ENCODE results near the gene SSBP4.

The SSBP4 gene

DNA sequence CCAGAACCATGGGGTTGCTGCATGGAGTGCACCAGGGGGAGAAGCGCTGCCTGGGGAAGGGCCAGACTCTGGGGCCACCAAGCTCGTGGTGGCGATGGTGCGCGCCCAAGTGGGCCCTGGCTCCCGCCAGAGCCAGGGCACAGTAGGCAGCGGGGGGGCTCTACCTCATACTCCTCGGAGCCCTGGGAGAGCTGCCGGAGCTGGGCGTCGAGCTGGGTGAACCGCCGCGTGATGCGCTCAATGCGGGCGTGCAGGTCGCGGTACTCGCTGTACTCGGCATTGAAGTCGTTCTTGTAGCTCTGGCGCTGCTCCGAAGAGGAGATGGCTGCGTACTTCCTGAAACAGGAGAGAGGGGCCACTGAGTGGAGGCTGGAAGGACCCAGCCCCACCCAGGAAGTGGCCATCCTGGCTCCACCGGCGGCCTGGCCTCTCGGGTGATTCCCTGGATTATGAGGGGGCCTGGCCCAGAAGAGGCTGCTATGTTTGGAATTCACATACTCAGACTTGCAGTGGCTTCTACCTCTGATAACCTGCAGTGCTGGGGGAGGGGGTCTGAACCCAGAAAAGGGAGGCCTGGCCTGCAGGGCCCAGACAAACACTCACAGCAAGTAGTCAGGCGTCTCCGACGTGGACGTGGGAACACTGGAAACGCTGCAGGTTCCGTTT lies 27.1 kb downstream of the SSBP4 start:
- DNase-seq, result no peak

DNA sequence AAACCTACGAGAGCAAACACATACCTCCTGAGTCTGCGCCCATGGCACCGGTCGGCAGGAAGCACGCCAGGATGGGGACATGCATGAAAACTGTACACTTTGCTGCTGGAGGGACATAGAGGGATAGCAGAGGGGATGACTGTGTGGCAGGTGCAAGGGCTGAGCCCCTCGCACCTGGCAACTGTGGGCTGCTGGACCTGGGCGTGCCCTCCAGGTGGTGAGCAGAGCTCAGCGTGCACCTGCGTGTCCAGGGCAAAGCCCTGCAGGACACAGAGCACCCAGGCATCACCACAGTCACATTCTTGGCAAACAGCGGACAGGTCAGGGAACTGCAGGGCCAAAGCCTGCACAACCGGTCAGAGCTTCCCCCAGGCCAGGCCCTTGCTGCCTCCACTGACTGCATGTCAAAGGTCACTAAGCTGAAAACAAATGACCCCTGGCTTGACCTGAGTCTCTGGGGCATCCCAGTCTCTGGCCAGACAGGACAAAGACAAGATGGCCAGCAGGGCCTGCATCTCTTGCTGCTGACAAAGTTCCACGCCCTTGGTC lies 27.7 kb downstream of the SSBP4 start:
- no peak for DNase-seq

DNA sequence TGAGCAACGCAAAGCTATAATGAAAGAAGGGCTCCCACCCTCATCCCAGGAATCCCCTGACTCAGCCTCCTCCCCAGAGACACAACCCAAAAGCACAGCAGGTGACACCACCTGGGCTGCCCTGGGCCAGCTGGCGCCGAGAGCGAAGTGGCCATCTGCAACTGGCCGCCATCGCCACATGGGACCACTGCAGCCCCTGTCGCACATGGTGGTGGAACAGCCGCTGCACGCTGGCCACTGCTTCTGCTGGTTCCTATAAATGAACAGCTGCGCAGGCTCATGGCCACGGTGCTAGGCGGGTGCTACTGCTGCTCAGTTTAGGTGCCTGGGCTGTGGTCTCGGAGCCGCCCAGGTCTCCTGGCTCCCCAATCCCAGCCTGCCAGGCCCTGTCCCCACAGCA lies 30.4 kb downstream of the SSBP4 start:
- no peak for DNase-seq

DNA sequence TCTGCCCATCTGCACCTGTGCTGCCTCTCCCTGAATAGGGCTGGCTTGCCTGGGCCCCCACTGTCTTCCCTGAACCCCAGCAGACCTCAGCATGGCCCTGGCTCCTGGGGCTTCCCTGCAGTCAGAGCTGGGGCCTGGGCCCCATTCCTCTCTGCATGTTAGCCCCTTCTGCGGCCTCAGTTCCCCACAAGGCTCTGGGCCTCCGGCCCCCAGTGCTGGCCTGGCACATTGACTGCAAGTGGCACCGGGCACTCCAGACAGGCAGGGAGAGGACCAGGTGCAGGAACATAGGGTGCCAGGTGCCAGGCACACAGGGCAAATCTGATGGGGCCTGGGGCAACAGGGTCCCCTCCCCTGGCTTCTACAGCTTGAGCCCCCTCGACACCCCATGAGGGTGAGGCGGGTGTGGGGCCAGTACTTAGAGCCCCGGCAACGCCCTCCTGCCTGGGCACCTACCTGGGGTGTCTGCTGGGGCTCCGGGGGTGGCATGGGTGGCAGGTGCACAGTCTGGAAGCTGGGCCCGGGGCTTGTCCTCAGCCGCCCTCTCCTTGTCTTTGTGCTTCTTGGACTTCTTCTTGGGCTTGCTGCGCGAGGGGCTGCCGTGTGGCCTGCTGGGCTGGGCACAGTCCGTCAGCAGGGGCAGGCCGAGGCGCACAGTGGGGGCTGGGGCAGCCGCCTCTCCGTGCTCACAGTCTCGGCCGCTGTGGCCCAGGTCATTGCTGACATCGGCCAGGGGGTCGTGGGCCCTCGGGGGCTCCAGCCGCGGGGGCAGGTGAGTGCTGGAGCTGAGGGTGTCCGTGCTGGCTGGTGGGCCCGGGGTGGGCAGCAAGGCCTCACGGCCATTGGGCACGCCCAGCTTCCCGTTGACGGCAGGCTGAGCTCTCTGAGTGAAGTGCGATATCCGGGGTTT lies 31.1 kb downstream of the SSBP4 start:
- DNase-seq, result no peak

DNA sequence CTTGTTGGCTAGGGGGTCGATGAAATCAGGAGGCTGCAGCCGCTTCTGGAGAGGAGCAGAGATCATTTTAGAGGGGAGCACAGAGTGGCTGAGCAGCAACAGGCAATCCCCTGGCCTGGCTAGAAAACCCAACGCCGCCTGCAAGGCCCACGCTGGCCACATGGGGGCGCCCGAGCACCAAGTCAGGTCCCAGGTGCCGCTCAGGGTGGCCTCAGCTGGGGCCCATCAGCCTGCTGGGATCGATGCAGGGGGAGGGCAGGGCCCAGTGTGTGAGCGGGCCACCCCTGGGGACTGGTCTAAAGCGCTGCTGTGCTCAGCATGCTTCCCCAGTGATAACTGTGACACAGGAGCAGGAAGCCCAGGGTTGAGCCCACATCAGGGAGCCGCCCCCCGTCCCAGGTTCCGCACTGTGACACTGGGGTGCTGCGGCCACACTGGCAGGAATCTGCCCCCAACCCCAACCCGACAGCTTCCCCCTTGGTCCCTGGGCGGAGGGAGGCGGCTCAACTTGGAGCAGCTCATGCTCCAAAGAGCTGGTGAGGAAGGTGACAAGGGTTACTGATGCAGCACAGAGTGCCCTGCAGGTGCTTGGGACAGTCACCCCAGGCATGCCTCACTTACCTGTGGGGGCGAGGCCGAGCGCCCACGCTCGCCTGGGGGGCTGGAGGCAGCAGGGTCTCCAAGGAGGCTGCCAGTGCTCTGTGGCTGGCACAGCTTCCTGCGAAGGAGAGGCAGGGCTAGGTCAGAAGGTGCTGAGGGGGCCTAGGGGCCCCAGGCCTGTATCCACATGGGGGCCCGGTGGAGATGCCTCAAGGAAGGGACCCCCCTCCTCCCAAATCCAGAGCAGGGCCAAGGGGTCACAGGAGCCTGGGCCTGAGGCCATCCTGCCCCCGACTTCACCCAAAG lies 32.0 kb downstream of the SSBP4 start:
- DNase-seq, result peak; percentile 89

DNA sequence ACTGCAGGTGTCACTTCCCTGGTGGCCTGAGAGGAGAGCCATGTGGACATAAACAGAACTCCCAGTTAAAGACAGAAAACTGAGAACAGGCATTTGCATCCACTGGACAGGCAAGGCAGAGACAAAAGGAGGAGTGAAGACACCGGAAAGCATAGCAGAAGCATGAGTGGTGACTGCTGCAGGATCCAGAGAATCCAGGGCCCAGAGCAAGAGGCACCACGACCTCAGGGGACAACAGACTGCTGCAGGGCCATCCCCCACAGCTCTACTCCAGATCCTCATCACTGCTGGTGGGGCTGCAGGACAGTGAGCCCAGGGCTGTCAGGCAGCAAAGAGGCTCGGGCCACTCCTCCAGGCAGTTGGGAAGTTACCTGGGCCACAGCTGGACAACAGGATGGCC lies 33.2 kb downstream of the SSBP4 start:
- DNase-seq, result no peak

DNA sequence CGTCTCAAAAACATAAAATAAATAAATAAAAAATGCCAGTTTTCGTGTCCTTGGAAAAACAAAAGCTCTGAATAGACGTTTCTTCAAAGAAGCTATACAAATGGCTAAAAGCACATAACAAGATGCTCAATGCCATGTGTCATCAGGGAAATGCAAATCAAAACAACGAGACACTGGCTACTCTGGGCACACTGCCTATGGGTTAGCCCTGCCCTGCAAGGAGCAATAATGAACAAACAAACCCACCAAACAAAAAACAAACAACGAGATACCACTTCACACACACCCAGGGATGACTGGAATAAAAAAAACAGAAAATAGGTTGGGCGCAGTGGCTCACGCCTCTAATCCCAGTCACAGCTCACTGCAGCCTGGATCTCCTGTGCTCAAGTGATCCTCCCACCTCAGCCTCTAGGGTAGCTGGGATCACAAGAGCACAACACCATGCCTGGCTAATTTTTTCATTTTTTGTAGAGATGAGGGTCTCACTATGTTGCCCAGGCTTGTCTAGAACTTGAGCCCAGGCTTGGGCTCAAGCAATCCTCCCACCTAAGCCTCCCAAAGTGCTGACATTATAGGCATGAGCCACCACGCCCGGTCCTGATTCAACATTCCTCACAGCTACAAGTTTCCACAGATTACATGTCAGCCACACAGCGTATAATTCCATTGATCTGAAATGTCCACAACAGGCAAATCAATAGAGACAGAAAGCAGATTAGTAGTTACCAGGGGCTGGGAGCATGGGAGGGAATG lies 34.2 kb downstream of the SSBP4 start:
- no peak for DNase-seq

DNA sequence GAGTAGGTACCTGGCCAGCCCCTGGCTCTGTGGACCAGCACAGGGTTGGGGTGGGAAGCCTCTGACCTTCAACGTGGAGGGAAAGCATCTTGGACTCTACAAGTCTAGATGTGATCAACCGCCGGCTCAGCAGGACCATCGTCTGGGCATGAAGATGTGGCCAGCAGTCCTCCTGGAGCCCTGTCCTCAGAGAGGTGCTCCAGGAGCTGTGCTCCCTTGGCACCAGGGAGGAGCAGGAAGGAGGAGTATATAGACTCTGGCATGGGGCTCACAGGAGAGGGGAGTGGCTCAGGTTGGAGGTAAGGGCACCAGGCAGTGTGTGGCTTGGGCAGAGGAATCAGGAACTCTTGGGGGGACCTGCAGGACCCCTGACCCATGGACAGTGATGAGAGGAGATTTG lies 37.1 kb downstream of the SSBP4 start:
- DNase-seq, result no peak

DNA sequence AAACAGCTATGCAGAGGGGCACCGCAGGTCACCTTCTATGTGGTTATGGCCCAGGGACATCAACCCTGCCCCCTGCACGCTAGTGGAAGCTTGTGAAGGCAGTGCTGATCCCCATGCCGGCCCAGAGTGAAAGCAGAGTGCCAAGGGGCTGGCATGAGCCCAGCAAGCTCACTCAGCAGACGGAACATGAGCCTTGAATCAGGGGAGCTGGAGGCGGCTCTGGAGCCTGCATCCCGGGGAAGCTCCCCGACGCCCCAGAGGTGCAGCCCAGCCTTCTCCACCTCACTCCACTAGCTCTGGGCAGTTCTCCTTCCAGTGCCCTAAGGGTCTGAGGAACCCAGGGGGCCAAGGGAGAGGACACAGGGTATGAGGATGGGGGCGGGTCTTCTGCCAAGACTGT lies 37.8 kb downstream of the SSBP4 start:
- peak; percentile 52 for DNase-seq

DNA sequence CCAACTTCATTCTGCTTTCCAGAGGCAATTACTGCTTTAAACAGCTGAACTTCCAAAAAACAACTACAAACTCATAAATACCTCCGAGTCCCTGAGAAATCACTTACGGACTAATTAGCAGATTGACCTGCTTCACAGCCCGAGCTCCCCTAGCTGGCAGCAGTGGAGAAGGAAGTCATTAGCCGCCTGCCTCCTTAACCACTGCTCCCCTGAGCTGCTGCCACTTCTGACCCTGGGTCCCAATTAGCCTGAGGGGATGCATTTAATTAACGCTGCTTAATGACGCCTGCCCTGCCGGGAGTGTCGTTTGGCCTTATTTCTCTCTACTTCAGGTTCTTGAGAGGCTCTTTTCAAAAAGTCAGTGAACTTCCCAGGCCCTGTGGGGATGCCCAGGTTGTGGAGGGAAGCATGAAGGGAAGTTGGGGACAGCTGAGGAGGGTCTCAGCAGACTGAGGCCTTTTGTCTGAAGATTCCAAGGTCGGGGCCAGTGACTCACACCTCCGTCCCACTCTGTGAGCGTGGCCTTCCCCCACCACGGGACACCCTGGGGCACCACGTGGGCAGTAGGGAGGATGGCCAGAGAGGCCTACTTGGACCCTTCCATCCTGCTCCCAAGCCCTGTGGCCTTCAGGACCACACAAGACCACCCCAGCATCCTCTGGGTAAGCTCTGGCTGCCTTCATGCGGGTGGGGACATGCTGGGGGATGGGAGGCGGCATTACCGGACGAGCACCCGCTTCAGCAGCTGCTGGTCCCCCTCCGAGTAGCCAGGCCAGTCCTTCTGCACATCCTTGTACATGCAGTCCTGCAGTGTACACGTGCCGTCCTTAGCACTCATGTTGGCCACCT lies 38.5 kb downstream of the SSBP4 start:
- DNase-seq, result no peak

DNA sequence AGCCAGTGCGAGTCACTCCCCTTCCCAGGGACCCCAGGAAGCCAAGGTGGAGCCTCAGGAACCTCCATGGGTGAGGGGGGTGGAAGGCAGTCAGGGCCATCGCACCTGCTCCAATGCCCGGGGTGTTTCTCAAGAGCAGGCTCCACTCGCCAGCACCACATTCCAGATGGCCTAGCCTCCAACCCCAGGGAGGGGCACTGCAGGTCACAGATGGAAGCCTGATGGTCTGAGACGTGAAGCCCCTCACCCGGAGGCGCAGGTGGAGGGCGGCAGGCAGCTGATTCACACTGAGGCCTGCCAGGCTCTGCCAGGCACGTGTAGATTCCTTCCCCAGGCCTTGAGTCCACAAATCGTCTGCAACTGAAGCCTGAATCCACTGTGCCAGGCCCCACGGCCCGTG lies 41.7 kb downstream of the SSBP4 start:
- DNase-seq, result no peak

DNA sequence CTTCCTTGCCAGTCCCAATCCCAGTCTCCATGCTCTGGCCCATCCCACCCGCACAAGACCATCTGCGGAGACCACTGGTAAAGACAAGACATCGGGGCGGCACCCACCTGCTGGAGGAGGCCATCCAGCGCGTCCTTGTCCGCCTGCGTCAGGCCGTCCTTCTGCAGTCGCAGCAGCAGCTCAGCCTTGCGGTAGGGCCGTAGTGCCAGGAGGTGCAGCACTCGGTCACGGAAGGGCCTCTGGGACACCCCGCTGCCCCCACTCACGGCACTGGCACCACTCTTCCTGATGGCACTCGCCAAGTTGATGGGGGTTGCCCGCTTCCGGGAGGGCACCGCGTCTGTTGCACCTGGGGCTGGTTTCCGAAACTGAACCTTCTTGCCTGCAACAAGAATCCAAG lies 42.3 kb downstream of the SSBP4 start:
- DNase-seq, result no peak

DNA sequence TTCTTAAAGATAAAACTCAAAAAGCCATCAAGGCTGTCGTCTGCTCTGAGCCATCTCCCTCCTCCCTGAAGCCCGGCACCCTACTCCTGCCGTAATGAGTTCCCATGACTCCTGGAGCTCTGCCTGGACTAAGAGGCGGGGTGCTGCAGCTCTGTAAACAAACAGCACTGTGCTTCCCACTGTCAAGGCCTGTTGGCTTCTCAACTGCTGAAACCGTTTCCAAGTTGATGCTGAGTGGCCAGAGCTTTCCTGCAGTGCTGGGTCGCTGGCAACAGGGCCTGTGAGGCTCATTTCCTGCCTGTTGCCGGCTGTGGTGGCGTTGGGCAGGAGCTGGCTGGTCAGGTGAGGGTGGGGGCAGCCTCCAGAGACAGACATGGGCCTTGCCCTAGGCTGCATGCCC lies 45.4 kb downstream of the SSBP4 start:
- peak; percentile 92 for DNase-seq

DNA sequence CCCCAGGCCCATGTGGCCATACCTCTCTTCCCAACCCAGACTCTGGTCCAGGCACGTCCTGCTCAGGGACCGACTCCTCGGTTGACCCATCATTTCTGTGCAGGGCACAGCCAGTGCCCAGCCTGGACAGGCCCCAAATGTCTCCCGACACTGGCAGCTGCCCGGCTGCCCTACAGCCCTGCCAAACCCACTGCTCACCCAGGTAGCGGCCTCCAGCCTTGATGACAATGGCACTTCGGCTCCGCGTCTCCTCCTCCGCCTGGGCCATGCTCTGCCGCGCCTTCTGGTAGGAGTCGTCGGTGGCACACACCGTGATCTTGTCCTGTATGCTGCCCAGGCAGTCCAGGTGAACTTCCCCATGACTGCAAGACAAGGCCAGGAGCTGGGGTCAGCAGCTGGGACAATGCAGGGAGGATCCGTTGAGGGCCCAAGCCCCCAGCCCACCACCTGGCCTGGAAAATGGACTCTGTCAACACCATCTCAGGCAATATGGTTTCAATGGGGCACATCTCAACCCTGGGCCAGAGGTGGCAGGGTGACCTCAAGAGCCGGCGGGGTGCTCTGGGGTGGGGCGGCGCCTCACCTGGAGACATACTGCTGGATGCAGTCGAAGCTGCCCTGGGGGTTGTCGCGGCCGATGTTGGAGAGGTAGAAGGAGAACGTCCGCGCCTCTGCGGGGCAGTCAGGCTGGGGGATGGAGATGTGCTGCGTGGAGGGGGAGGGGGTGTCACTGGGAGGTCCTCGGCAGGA lies 46.2 kb downstream of the SSBP4 start:
- no peak for DNase-seq

DNA sequence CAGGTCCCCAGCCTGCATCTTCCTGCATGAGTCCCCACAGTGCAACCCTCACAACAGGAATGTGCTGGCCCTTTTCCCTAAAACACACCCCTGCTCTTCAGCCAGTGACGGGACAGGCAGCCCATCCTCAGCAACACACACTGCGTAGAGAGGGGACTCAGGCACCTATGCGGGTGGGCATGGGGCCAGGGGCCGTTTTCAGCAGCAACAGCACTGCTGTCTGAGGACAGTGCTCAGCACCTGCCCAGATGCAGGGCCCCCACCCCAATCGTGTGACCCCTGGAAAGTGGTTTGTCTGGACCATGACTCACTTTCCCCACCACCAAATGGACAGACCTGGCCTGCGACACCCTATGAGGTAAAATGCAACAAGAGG lies 46.8 kb downstream of the SSBP4 start:
- DNase-seq, result no peak

DNA sequence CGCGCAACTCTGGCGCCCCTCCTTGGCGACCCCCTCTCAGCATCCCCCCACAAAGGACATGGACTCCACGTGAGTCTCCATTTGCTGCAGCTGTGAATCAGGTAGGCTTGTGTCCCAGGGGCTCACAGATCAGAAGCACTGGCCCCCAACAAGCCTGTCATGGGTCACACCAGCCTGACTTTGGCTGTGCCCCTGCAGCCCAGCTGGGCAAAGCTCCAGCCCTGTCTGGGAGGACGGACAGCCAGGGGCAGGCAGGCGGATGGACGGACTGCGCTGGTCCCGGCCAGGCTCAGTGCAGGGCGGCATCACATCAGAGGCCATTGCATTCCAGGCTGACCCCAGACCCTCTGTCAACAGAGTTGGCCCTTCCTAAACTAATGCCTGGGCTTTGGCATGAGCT lies 47.2 kb downstream of the SSBP4 start:
- DNase-seq, result no peak

DNA sequence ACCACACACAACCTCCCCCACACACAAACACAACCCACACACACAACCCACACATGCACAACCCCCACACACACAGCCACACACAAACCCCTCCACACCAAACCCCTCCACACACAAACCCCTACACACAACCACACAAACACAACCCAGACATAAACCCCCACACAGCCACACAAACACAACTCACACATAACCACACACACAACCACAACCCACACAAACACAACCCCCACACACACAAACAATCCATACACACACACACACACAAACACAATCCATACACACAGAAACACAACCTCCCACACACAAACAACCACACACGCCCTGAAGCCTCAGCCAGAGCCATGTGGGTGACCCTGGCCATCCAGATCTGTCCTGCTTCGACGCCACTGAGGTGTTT lies 48.8 kb downstream of the SSBP4 start:
- no peak for DNase-seq

DNA sequence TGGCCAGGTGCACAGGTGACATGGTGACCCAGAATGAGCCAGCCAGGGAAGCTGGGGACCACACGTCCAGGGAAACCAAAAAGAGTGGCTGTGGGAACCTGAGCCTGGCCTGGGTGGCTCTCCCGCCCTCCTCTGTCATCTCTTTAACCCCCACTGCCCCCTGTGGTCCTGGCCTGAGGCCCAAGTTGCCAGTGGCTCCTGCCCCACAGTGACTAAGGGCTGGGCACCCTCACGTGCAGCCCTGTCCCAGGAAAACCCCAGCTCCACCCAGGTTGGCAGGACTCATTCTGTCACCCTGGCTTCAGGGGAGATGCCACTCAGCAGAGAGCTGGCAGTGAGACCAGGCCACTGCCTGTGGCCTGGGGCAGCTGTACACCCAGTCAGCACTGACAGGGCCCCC lies 49.3 kb downstream of the SSBP4 start:
- DNase-seq, result no peak

DNA sequence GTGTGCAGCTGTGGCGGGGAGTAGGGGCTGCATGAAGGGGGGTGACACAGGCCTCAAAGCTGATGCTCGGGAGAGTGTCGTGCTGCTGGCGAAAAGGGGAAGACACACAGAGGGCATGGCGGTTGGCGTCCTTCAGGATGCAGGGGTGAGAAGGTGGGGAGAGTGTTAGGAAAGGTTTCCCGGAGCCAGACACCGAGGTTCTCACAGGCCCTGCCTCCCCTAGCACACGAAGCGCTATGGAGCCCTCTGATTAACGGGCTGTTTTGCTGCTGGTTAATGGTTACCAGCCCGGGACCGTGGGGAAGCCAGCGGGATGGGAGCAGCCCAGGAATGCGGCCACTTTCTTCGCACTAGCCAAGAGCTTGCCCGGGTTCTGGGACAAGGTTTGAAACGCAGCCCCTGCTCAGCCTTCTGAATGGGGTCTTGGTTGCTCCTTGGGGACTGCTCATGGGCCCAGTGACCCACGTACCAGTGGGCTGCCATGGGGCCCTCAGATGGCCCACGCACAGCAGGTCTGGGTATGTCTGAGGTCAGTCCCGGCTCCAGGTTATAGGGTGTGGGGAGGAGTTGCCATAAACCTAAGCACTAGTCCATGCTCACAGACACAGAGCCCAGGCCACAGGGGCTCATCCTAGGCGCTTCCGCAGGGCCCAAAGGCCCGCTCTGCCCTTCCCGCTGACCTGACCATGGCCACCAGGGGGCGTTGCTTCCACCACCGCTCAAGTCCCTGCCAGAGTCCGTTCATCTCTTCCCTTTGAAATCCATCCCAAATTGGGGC lies 50.1 kb downstream of the SSBP4 start:
- DNase-seq, result no peak

DNA sequence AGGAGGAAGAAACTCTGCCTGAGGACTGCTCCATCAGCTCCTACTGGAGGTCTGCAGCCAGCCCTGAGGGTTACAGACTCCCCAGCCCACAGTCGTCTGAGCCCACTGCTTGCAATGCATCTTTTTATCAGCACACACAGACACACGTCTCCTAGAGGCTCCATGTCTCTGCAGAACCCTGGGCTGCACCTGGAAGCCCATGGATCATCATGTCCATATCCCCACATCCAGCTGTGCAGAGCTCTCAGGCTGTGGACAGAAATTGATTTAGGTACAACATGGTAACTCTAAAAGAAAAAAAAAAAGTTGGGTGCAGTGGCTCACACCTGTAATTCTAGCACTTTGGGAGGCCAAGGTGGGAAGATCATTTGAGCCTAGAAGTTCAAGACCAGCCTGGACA lies 51.6 kb downstream of the SSBP4 start:
- DNase-seq, result no peak
